Measurements from ENCODE around the gene SRI. TPM values are rescaled to one million over a fixed set of nuclear protein-coding genes. Genes with fewer than 3 reads are reported as not detected.
"Not testable (repeated sequence)": the region's sequence is repeated elsewhere in the genome, so short reads cannot be mapped to it uniquely, and the experiment has no call there.

Gene SRI
- total RNA-seq, 4 donors from 2014 or later, result 17.9 to 78.6 (median 44.2) TPM

GRCh38 chr7:88262562-88262961 lies 42.7 kb upstream of the SRI start:
- no peak overlapping the region for H3K4me3 ChIP-seq
- intact Hi-C loops (cut with DNase I; ENCODE audit: low total_unique reads), result no loop called here
- TF ChIP-seq POLR2A (IDR thresholded peaks at IDR 0.05), result no peak
- TF ChIP-seq CTCF (IDR thresholded peaks at IDR 0.05), result no peak
- no peaks in the 10 kb centered on the region for H3K4me1 ChIP-seq
- H3K9me3 ChIP-seq, result no peaks in the 10 kb centered on the region
- no peak for DNase-seq
- H3K27ac ChIP-seq, result no peak overlapping the region
- no peaks in the 10 kb centered on the region for H3K27me3 ChIP-seq
- H3K36me3 ChIP-seq, result no peaks in the 10 kb centered on the region

- intact Hi-C loops (cut with DNase I; ENCODE audit: low total_unique reads), result no loop called here
- TF ChIP-seq POLR2A (IDR thresholded peaks at IDR 0.05) (no peak), CTCF (IDR thresholded peaks at IDR 0.05) (no peak)
- H3K36me3 ChIP-seq, result no peaks in the 10 kb centered on the region
- no peaks in the 10 kb centered on the region for H3K9me3 ChIP-seq
- DNase-seq, result no peak
- no peak overlapping the region for H3K4me3 ChIP-seq
- no peak overlapping the region for H3K27ac ChIP-seq
- H3K27me3 ChIP-seq, result no peaks in the 10 kb centered on the region
- H3K4me1 ChIP-seq, result no peaks in the 10 kb centered on the region
These were observed 40.9 kb upstream of the SRI start for GRCh38 chr7:88260719-88261118.

GRCh38 chr7:88259656-88260380 lies 40.0 kb upstream of the SRI start:
- Histone ChIP-seq H3K36me3 (no peaks in the 10 kb centered on the region), H3K27ac (no peak overlapping the region), H3K4me1 (no peaks in the 10 kb centered on the region), H3K4me3 (no peak overlapping the region), H3K9me3 (no peaks in the 10 kb centered on the region), H3K27me3 (no peaks in the 10 kb centered on the region)
- TF ChIP-seq POLR2A (IDR thresholded peaks at IDR 0.05), result no peak
- TF ChIP-seq CTCF (IDR thresholded peaks at IDR 0.05), result no peak
- intact Hi-C loops (cut with DNase I; ENCODE audit: low total_unique reads), result no loop called here
- no peak for DNase-seq

- H3K9me3 ChIP-seq; intact Hi-C loops (cut with DNase I; ENCODE audit: low total_unique reads); H3K27ac ChIP-seq; DNase-seq; H3K27me3 ChIP-seq; H3K4me1 ChIP-seq; H3K4me3 ChIP-seq; H3K36me3 ChIP-seq: not testable (repeated sequence)
These were observed 38.5 kb upstream of the SRI start for GRCh38 chr7:88258296-88258695.

GRCh38 chr7:88256906-88257305 lies 37.1 kb upstream of the SRI start:
- TF ChIP-seq CTCF (IDR thresholded peaks at IDR 0.05) (no peak), POLR2A (IDR thresholded peaks at IDR 0.05) (no peak)
- Histone ChIP-seq H3K27me3 (no peaks in the 10 kb centered on the region), H3K27ac (no peak overlapping the region), H3K9me3 (peaks cover 0 to 7% of the 10 kb centered on the region in 2 donors), H3K36me3 (no peaks in the 10 kb centered on the region), H3K4me3 (no peak overlapping the region), H3K4me1 (no peaks in the 10 kb centered on the region)
- no peak for DNase-seq
- intact Hi-C loops (cut with DNase I; ENCODE audit: low total_unique reads), result no loop called here

Measured in uterus (tissue), 4 donors.